Measurements from ENCODE around the gene MTX1. TPM values are rescaled to one million over a fixed set of nuclear protein-coding genes. Genes with fewer than 3 reads are reported as not detected.

Gene MTX1
- total and polyA plus RNA-seq, 9 of the 15 experiments (the other 6 are each of a cell fraction or from before 2014, with no cell fraction given) = 29.1 to 98.4 (median 66.9) TPM

GRCh38 chr1:155227261-155228095 lies 19.0 kb downstream of the MTX1 start (continued):
- TF ChIP-seq ZNF239 (CRISPR knock-in tag; IDR thresholded peaks at IDR 0.05) (0 out of 2 replicates have a peak, but pooled peaks have one; percentile 16), SP2 (IDR thresholded peaks at IDR 0.05; ENCODE audit: extremely low read depth, low read depth, low read length, poor library complexity, severe bottlenecking) (peak; percentile 78), PHF21A (IDR thresholded peaks at IDR 0.05; ENCODE audit: borderline replicate concordance, low read depth) (no peak), L3MBTL2 (IDR thresholded peaks at IDR 0.05) (peak; percentile 43; the same call in 1 of the 2 replicates), TSHZ1 (CRISPR knock-in tag; IDR thresholded peaks at IDR 0.05) (no peak), BDP1 (IDR thresholded peaks at IDR 0.05; ENCODE audit: insufficient read depth, insufficient read length) (no peak), PHB2 (IDR thresholded peaks at IDR 0.05; ENCODE audit: low read depth) (no peak), HDAC3 (IDR thresholded peaks at IDR 0.05; ENCODE audit: borderline replicate concordance, partially characterized antibody) (no peak), NRF1 (conservative IDR thresholded peaks at IDR 0.05 in 1 of 2, IDR thresholded peaks at IDR 0.05 in 1 of 2) (peak; percentile 98 to 99), KDM2B (CRISPR knock-in tag; IDR thresholded peaks at IDR 0.05) (no peak), RHOXF2B (CRISPR knock-in tag; conservative IDR thresholded peaks at IDR 0.05) (no peak), ETV5 (CRISPR knock-in tag; IDR thresholded peaks at IDR 0.05; ENCODE audit: low read depth) (no peak), NEUROD1 (IDR thresholded peaks at IDR 0.05; ENCODE audit: borderline replicate concordance, low read depth, low read length, partially characterized antibody) (peak; percentile 72), TFAP4 (CRISPR knock-in tag; IDR thresholded peaks at IDR 0.05; ENCODE audit: borderline replicate concordance) (no peak; the same call in 1 of the 2 replicates), SAFB2 (IDR thresholded peaks at IDR 0.05; ENCODE audit: borderline replicate concordance, low read depth, low read length, severe bottlenecking) (no peak), DLX4 (CRISPR knock-in tag; IDR thresholded peaks at IDR 0.05) (no peak), CHD2 (IDR thresholded peaks at IDR 0.05; ENCODE audit: low read depth, low read length) (peak; percentile 83), ZNF584 (CRISPR knock-in tag; IDR thresholded peaks at IDR 0.05; ENCODE audit: low read depth) (no peak), ZNF589 (CRISPR knock-in tag; IDR thresholded peaks at IDR 0.05; ENCODE audit: low read depth) (no peak; the same call in 1 of the 2 replicates), ZNF232 (CRISPR knock-in tag; IDR thresholded peaks at IDR 0.05) (peak; percentile 37; the same call in 1 of the 2 replicates), ZNF76 (CRISPR knock-in tag; IDR thresholded peaks at IDR 0.05; ENCODE audit: borderline replicate concordance) (peak; percentile 66; the same call in 1 of the 2 replicates), SNRNP70 (optimal IDR thresholded peaks at IDR 0.05; ENCODE audit: low read depth, low read length) (no peak), RBM25 (IDR thresholded peaks at IDR 0.05; ENCODE audit: low read depth, low read length, severe bottlenecking) (peak; percentile 72), NELFE (IDR thresholded peaks at IDR 0.05; ENCODE audit: insufficient read depth, insufficient read length) (no peak)

Measured in K562 (cell line).